ENCODE measurements around the gene FBXL17. TPM values are rescaled to one million over a fixed set of nuclear protein-coding genes. Genes with fewer than 3 reads are reported as not detected.

Gene FBXL17
- total and polyA plus RNA-seq, 2 experiments from 2014 or later, result 1.8 to 13.1 TPM

- WGBS, 2 experiments (ENCODE audit: low coverage in 1 of 2, low lambda C conversion rate in 2 of 2, missing lambda C conversion rate in 2 of 2), result 23 to 30% methylated on average over 8 of the region's 8 CpGs
- peaks cover 14% of the 10 kb centered on the region; the same call in 1 of the 2 replicates for H3F3A ChIP-seq (ENCODE audit: insufficient read depth)
- no peaks in the 10 kb centered on the region for H3K79me2 ChIP-seq (ENCODE audit: insufficient read depth)
- H3K4me1 ChIP-seq (ENCODE audit: insufficient read depth), result peaks cover 28% of the 10 kb centered on the region
- DNase-seq, result peak; percentile 84
- TF ChIP-seq EZH2 (IDR thresholded peaks at IDR 0.05; ENCODE audit: insufficient read depth, poor library complexity, severe bottlenecking), result no peak
- no peak for TF ChIP-seq EZH2phosphoT487 (IDR thresholded peaks at IDR 0.05; ENCODE audit: insufficient read depth, low read depth)
- H3K9me3 ChIP-seq (ENCODE audit: low read depth), result no peaks in the 10 kb centered on the region
- H3K27ac ChIP-seq, result no peak overlapping the region
- peak overlapping the region; percentile 91 for H3K4me2 ChIP-seq (ENCODE audit: unreplicated experiment)
- peak overlapping the region; percentile 51; the same call in 1 of the 2 replicates for H3K9ac ChIP-seq
- H3K4me3 ChIP-seq, result peak overlapping the region; percentile 65
- H3K36me3 ChIP-seq (ENCODE audit: low read depth), result no peaks in the 10 kb centered on the region
- no peaks in the 10 kb centered on the region for H4K20me1 ChIP-seq (ENCODE audit: insufficient read depth)
- H2AFZ ChIP-seq, result peak overlapping the region; percentile 79
- in situ Hi-C loops (cut with MboI), result loop anchor here (10.0 kb wide), 1 partner anchor 85 kb away; no protein-coding TSS in a partner anchor
- H3K9me2 ChIP-seq (ENCODE audit: insufficient read depth), result no peaks in the 10 kb centered on the region
- H3K27me3 ChIP-seq (replicated peaks; ENCODE audit: insufficient read depth), result no peaks in the 10 kb centered on the region
Measured at GRCh38 chr5:108260117-108260857, 121.6 kb downstream of the FBXL17 start.

- no peaks in the 10 kb centered on the region for H3K79me2 ChIP-seq (ENCODE audit: insufficient read depth)
- H3K36me3 ChIP-seq (ENCODE audit: low read depth), result no peaks in the 10 kb centered on the region
- no peak overlapping the region for H2AFZ ChIP-seq
- 38 to 52% methylated on average over 1 of the region's 1 CpG for WGBS, 2 experiments (ENCODE audit: low coverage in 1 of 2, low lambda C conversion rate in 2 of 2, missing lambda C conversion rate in 2 of 2)
- TF ChIP-seq EZH2 (IDR thresholded peaks at IDR 0.05; ENCODE audit: insufficient read depth, poor library complexity, severe bottlenecking), result no peak
- H3K4me3 ChIP-seq, result peak overlapping the region; percentile 36
- peak overlapping the region; percentile 23; the same call in 1 of the 2 replicates for H3K27ac ChIP-seq
- H4K20me1 ChIP-seq (ENCODE audit: insufficient read depth), result no peaks in the 10 kb centered on the region
- no peaks in the 10 kb centered on the region for H3K27me3 ChIP-seq (replicated peaks; ENCODE audit: insufficient read depth)
- peaks cover 28% of the 10 kb centered on the region for H3K4me1 ChIP-seq (ENCODE audit: insufficient read depth)
- DNase-seq, result peak; percentile 55
- no peak overlapping the region for H3K9ac ChIP-seq
- peaks cover 14% of the 10 kb centered on the region; the same call in 1 of the 2 replicates for H3F3A ChIP-seq (ENCODE audit: insufficient read depth)
- no peaks in the 10 kb centered on the region for H3K9me3 ChIP-seq (ENCODE audit: low read depth)
- no peaks in the 10 kb centered on the region for H3K9me2 ChIP-seq (ENCODE audit: insufficient read depth)
- in situ Hi-C loops (cut with MboI), result no loop called here
- peak overlapping the region; percentile 91 for H3K4me2 ChIP-seq (ENCODE audit: unreplicated experiment)
Measured at GRCh38 chr5:108259306-108259705, 122.6 kb downstream of the FBXL17 start.

- H3K9me2 ChIP-seq (ENCODE audit: insufficient read depth), result no peaks in the 10 kb centered on the region
- 74% methylated on average over 3 of the region's 3 CpGs for WGBS, 2 experiments (ENCODE audit: low coverage in 1 of 2, low lambda C conversion rate in 2 of 2, missing lambda C conversion rate in 2 of 2)
- H3F3A ChIP-seq (ENCODE audit: insufficient read depth), result peaks cover 14% of the 10 kb centered on the region; the same call in 1 of the 2 replicates
- H3K4me3 ChIP-seq, result no peak overlapping the region
- peak; percentile 57 for DNase-seq
- H3K36me3 ChIP-seq (ENCODE audit: low read depth), result no peaks in the 10 kb centered on the region
- in situ Hi-C loops (cut with MboI), result no loop called here
- peak overlapping the region; percentile 16; the same call in 1 of the 2 replicates for H3K27ac ChIP-seq
- H3K9ac ChIP-seq, result no peak overlapping the region
- no peaks in the 10 kb centered on the region for H3K79me2 ChIP-seq (ENCODE audit: insufficient read depth)
- TF ChIP-seq EZH2 (IDR thresholded peaks at IDR 0.05; ENCODE audit: insufficient read depth, poor library complexity, severe bottlenecking) (no peak), EZH2phosphoT487 (IDR thresholded peaks at IDR 0.05; ENCODE audit: insufficient read depth, low read depth) (no peak)
- H4K20me1 ChIP-seq (ENCODE audit: insufficient read depth), result no peaks in the 10 kb centered on the region
- no peak overlapping the region for H2AFZ ChIP-seq
- H3K9me3 ChIP-seq (ENCODE audit: low read depth), result no peaks in the 10 kb centered on the region
- peaks cover 28% of the 10 kb centered on the region for H3K4me1 ChIP-seq (ENCODE audit: insufficient read depth)
- peak overlapping the region; percentile 91 for H3K4me2 ChIP-seq (ENCODE audit: unreplicated experiment)
- H3K27me3 ChIP-seq (replicated peaks; ENCODE audit: insufficient read depth), result no peaks in the 10 kb centered on the region
Measured at GRCh38 chr5:108257996-108258395, 123.9 kb downstream of the FBXL17 start.

- H3F3A ChIP-seq (ENCODE audit: insufficient read depth), result peaks cover 14% of the 10 kb centered on the region; the same call in 1 of the 2 replicates
- WGBS, 2 experiments (ENCODE audit: low coverage in 1 of 2, low lambda C conversion rate in 2 of 2, missing lambda C conversion rate in 2 of 2), result 95% methylated on average over 2 of the region's 2 CpGs
- TF ChIP-seq EZH2phosphoT487 (IDR thresholded peaks at IDR 0.05; ENCODE audit: insufficient read depth, low read depth), result no peak
- H3K9me3 ChIP-seq (ENCODE audit: low read depth), result no peaks in the 10 kb centered on the region
- no peaks in the 10 kb centered on the region for H3K36me3 ChIP-seq (ENCODE audit: low read depth)
- H3K79me2 ChIP-seq (ENCODE audit: insufficient read depth), result no peaks in the 10 kb centered on the region
- H3K9me2 ChIP-seq (ENCODE audit: insufficient read depth), result no peaks in the 10 kb centered on the region
- peaks cover 28% of the 10 kb centered on the region for H3K4me1 ChIP-seq (ENCODE audit: insufficient read depth)
- no peak overlapping the region for H3K9ac ChIP-seq
- no peak overlapping the region for H3K4me3 ChIP-seq
- no peaks in the 10 kb centered on the region for H4K20me1 ChIP-seq (ENCODE audit: insufficient read depth)
- no peak for DNase-seq
- no peaks in the 10 kb centered on the region for H3K27me3 ChIP-seq (replicated peaks; ENCODE audit: insufficient read depth)
- no peak overlapping the region for H2AFZ ChIP-seq
- H3K27ac ChIP-seq, result no peak overlapping the region
- no peak overlapping the region for H3K4me2 ChIP-seq (ENCODE audit: unreplicated experiment)
- in situ Hi-C loops (cut with MboI), result no loop called here
Measured at GRCh38 chr5:108255468-108255867, 126.4 kb downstream of the FBXL17 start.

Data from GM23248 (cell line).